GM18517 (cell line): ENCODE results near the gene LRRC32.
"Not testable (repeated sequence)": the region's sequence is repeated elsewhere in the genome, so short reads cannot be mapped to it uniquely, and the experiment has no call there.

Source experiments
- ATAC-seq: cut with Tn5 transposase; IDR thresholded peaks from one replicate; pipeline ENCODE4 v1.9.1; 2021; ENCODE audit warnings: mild to moderate bottlenecking, moderate library complexity; ENCODE audit not compliant: unreplicated experiment

Gene LRRC32

DNA sequence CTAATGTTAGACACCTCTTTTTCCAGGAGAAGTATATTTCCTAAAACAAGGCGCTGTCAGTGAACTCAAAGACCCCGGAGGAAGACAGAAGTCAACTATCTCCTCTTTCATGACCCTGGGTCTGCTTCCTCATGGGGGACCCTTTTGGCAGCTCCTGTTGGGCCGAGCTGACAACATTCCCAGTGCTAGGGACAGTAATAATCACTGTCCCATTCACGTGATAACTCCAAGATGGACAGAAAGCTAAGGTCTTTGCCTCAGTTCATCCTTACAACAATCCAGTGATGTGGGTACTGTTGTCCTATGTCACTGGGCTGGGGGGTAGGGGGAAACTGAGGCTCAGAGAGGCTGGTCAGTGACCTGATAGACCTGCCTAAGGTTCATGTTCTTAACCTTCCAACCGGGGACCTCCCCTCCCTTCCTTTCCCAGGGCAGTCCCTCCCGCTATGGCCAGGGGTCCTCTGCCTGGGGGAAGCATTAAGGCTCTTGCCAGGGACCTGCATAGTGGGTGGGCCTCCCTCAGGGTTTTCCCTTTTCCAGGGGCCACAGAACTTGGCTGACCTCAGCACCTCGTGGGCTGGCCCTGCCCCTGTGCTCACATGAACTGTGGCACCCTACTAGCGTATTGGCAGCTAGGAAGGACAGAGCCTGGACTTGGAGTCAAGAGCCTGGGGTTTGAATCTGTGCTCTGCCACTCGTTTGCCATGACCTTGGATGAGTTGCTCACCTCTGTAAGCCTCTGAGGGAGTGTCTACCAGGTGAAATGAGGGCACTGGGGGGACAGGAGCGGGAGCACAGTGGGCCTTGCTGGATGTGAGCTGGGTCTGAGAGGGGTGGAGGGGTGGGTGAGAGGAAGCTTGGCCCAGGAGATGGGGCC lies 53.6 kb downstream of the LRRC32 start:
- ATAC-seq = no peak

DNA sequence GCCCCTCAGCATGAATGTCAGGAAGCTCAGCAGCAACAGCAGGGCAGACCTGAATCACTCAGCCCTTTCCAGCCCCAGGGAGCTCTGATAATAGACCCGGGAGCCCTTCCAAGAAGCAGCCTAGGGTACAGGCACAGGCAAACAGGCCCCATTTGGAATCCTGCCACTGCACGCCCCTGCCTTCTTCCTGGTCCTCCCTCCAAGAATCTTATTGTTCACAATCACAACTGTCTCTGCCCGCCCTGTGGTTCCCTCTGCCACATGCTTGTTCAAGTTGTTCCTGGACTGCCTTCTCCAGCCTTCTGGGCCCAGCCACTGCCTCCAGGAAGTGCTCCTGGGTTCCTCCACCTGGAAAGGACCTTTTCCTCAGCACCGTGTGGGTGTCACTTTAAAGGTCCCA lies 54.6 kb downstream of the LRRC32 start:
- ATAC-seq = no peak

- ATAC-seq = no peak
Measured at GRCh38 chr11:76614471-76615179, 55.9 kb downstream of the LRRC32 start.

- no peak for ATAC-seq
Measured at GRCh38 chr11:76613901-76614300, 56.6 kb downstream of the LRRC32 start.

DNA sequence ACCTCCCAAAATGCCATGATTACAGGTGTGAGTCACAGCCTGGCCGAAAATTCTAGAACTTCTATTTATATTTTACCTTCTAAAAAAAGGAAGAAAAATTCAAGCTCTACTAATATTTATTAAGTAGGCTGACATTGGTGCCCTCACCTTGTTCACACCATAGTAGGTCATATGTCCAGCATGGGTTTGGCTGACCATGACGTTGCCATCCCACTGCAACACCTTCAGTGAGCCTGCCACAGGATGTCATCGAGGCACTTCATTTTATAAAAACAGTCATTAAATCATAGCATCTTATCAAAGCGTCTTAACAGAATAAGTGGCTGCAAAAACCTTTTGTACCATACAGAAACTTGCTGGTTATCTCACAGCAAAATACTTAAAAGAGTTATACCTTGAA lies 58.3 kb downstream of the LRRC32 start:
- no peak for ATAC-seq

- ATAC-seq = no peak
Measured at GRCh38 chr11:76610871-76611475, 59.6 kb downstream of the LRRC32 start.

- ATAC-seq = no peak
Measured at GRCh38 chr11:76610371-76610770, 60.2 kb downstream of the LRRC32 start.

GRCh38 chr11:76609736-76610370 lies 60.7 kb downstream of the LRRC32 start:
- ATAC-seq = no peak

GRCh38 chr11:76608879-76609460 lies 61.6 kb downstream of the LRRC32 start:
- not testable (repeated sequence) for ATAC-seq

DNA sequence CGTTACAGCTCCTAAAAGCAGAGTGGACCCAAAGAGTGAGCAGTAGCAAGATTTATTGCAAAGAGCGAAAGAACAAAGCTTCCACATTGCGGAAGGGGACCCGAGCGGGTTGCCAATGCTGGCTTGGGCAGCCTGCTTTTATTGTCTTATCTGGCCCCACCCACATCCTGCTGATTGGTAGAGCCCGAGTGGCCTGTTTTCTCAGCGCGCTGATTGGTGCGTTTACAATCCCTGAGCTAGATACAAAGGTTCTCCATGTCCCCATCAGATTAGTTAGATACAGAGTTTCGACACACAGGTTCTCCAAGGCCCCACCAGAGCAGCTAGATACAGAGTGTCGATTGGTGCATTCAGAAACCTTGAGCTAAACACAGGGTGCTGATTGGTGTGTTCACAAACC lies 62.3 kb downstream of the LRRC32 start:
- ATAC-seq = not testable (repeated sequence)
